Stimulated activated naive CD8-positive, alpha-beta T cell treated with anti-CD3 and anti-CD28 coated beads, Interleukin-15, Interleukin-2, amounts not matched to agents 100 ng/mL and 50 ng/mL, for 24 hours (primary cell): ENCODE measurements around the gene CDH4.

Experiments
- H3K27ac Mint-ChIP-seq: one replicate; pipeline ENCODE4 v1.8.0; 2021; ENCODE audit warnings: mild to moderate bottlenecking, mixed read lengths
- H3K27me3 Mint-ChIP-seq: one replicate; pipeline ENCODE4 v1.8.0; 2021; ENCODE audit warnings: mixed read lengths
- H3K36me3 Mint-ChIP-seq: one replicate; pipeline ENCODE4 v1.8.0; 2021; ENCODE audit warnings: low read depth, mixed read lengths
- H3K4me1 Mint-ChIP-seq: one replicate; pipeline ENCODE4 v1.8.0; 2021; ENCODE audit warnings: low read depth, mixed read lengths
- H3K4me3 Mint-ChIP-seq: one replicate; pipeline ENCODE4 v1.8.0; 2021; ENCODE audit warnings: mild to moderate bottlenecking, mixed read lengths
- H3K9me3 Mint-ChIP-seq: one replicate; pipeline ENCODE4 v1.8.0; 2021; ENCODE audit warnings: mixed read lengths

CDH4 gene

GRCh38 chr20:61702246-61702645 is 450.2 kb downstream of the CDH4 start:
- no peaks in the 10 kb centered on the region for H3K36me3 Mint-ChIP-seq
- H3K9me3 Mint-ChIP-seq = no peaks in the 10 kb centered on the region
- H3K4me3 Mint-ChIP-seq = no peak overlapping the region
- H3K27ac Mint-ChIP-seq = no peak overlapping the region
- no peaks in the 10 kb centered on the region for H3K4me1 Mint-ChIP-seq
- no peaks in the 10 kb centered on the region for H3K27me3 Mint-ChIP-seq

DNA sequence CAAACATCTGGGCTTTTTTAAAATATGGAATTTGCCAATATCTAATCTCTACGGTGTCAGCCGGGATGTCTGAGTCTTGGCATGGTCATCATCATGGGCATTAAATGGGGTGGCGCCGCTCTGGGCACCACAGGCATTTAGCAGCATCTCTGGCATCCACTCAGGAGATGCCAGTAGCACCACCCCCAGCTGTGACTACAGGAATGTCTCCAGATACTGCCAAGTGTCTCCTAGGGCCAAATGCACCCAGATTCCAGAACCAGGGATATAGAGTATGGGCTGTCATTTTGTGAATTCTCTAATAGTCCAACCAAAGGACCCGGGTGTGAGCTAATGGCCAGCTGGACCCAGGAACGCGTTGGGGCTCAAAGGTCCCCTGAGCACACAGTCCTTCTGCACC is 452.6 kb downstream of the CDH4 start:
- no peaks in the 10 kb centered on the region for H3K9me3 Mint-ChIP-seq
- H3K27me3 Mint-ChIP-seq = no peaks in the 10 kb centered on the region
- no peaks in the 10 kb centered on the region for H3K4me1 Mint-ChIP-seq
- no peak overlapping the region for H3K27ac Mint-ChIP-seq
- H3K4me3 Mint-ChIP-seq = no peak overlapping the region
- H3K36me3 Mint-ChIP-seq = no peaks in the 10 kb centered on the region

DNA sequence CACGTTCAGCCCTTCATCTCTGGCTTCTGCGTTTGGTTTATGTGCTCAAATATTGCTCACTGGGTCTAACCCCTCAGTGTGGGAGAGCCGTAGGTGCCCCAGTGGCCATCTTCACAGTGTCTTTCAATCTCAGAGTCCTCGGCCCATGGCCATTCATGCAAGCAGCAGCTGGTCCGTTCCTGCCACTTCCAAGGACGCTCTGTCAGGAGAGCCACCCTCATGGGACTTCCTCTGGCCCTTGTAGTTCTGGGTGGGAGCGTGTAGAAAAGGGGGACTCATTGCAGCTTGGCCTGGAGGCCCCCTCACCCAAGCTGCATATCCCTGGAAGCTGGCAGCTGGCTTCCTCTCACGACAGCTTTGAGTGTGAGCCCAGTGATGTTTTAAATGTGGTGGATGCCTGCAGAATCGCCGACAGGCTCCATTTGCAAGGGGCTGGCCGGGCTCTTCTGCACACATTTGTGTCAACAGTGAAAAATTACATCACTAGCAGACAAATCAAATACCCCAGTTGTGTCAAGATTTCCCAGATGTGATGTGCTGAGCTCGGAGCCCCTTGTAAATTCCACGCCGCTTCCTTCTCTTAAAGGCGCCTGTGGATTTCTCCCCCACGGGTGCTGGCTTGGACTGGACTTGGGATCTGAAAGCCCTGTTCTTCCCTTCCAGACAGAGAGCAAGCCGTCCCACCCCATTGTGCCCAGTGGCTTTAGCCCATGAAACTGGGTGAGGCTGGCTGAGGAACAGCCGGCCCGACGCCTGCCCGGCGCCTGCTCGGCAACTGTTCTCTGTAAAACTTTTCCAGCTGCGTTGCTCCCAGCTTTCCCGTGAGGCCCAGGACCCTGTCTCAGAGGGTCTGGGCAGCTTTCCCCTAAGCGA is 453.6 kb downstream of the CDH4 start:
- Mint-ChIP-seq H3K27me3 (no peaks in the 10 kb centered on the region), H3K36me3 (no peaks in the 10 kb centered on the region), H3K27ac (no peak overlapping the region), H3K4me1 (no peaks in the 10 kb centered on the region), H3K4me3 (no peak overlapping the region), H3K9me3 (no peaks in the 10 kb centered on the region)

DNA sequence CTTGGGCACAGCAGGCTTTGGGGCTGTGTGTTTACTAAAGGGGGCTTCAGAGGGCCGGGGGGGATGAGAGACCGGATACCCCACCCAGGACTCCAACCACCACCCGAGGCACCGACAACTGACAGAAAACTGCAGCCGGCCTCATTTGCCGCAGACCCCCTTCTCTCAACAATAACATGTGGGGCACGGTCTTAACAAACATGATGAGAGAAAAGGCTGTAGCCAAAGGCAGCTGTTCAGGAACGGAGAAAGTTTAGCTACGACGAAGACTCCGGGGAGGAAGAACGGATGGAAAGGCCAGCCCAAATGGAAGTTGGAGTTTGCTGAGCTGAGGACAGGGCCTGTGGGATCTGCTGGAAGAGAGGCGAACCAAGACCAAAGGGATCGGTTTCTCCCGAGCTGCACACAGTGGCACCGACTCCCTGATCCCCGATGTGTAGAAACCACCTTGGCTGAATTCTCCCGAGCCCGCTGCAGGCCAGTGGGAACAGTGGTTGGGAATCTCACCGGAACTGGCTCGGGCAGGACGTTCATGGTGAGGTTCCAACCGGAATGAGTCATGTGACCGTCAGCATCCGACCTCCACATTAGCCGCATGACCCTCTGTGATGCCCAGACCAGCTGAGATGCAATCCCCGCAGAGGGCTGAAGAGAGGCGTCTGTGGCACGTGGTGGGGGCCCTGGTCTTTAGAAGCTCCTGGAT is 454.3 kb downstream of the CDH4 start:
- Mint-ChIP-seq H3K27ac (no peak overlapping the region), H3K4me1 (no peaks in the 10 kb centered on the region), H3K36me3 (no peaks in the 10 kb centered on the region), H3K4me3 (no peak overlapping the region), H3K9me3 (no peaks in the 10 kb centered on the region), H3K27me3 (no peaks in the 10 kb centered on the region)

DNA sequence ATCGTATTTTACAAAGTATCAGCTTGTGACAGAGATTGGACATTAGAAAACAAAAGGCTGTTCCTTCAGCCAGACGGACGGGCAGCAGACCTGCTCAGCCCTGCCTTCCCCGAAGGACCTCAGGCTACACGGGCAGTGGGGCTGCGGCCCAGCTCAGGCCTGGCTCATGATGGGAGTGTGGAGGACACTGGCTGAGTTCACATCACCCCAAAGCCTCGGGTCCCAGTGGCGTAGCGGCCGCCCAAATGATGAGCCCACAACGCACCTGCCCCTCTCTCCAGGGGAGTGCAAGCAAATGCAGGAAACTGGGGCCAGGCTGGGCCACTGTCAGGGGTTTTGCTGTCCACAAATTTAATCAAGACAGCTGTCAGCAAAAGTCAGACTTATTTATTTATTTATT is 456.8 kb downstream of the CDH4 start:
- Mint-ChIP-seq H3K36me3 (no peaks in the 10 kb centered on the region), H3K27ac (no peak overlapping the region), H3K4me1 (no peaks in the 10 kb centered on the region), H3K9me3 (no peaks in the 10 kb centered on the region), H3K4me3 (no peak overlapping the region), H3K27me3 (no peaks in the 10 kb centered on the region)

- Mint-ChIP-seq H3K4me3 (no peak overlapping the region), H3K9me3 (no peaks in the 10 kb centered on the region), H3K36me3 (no peaks in the 10 kb centered on the region), H3K27ac (no peak overlapping the region), H3K4me1 (no peaks in the 10 kb centered on the region), H3K27me3 (no peaks in the 10 kb centered on the region)
These were observed 458.0 kb downstream of the CDH4 start for GRCh38 chr20:61710108-61710507.

DNA sequence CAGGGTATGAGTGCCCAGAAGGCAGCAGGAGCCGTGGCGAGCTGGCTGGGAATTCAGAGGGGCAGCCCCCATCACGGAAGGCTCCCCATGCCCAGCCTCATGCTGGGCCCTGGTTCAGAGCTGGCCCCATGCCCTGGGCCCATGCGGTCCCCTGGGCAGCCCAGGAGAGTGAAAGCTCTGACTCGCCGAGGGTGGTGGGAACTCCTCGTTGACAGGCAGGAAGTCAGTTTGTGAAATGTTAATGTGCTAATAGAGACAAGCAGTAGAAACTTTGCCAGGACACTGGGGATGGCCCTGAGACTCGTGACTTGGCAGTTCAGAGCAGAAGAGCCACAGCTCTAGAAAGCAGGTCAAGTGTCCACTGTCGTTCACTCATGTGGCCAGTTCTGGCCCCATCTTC is 460.6 kb downstream of the CDH4 start:
- Mint-ChIP-seq H3K9me3 (no peaks in the 10 kb centered on the region), H3K4me3 (no peak overlapping the region), H3K4me1 (no peaks in the 10 kb centered on the region), H3K36me3 (no peaks in the 10 kb centered on the region), H3K27me3 (no peaks in the 10 kb centered on the region), H3K27ac (no peak overlapping the region)

DNA sequence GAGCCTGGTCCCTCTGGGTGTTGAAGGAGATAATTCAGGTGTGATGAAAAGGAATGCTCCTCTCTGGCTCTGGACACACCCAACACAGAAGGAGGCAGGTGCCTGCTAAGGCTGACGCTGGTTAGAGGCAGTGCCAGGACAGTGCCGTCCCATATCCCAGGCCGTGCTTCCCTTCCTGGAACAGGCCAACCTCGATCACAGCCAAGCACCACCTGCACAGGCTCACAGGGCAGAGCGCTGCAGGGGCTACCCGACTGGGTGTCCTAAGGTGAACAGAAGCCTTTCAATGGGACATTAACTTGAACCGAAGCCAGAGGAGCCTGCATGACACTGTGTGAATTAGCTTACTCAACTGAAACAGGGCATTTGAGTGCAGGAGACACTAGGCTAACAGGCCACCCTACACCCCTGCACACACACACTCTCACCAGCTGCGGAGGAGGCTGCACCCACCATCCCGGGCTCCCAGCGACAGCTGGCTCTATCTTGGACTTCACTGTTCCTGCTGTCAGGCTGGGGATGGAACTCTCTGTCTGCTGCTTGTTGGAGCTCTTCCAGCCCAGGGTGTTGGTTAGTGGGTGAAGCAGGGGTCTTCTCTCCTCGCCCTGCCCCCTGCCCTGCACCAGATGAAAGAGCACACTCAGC is 466.4 kb downstream of the CDH4 start:
- Mint-ChIP-seq H3K9me3 (no peaks in the 10 kb centered on the region), H3K27ac (no peak overlapping the region), H3K27me3 (no peaks in the 10 kb centered on the region), H3K36me3 (no peaks in the 10 kb centered on the region), H3K4me1 (peaks cover 10% of the 10 kb centered on the region), H3K4me3 (peak overlapping the region; percentile 67)

DNA sequence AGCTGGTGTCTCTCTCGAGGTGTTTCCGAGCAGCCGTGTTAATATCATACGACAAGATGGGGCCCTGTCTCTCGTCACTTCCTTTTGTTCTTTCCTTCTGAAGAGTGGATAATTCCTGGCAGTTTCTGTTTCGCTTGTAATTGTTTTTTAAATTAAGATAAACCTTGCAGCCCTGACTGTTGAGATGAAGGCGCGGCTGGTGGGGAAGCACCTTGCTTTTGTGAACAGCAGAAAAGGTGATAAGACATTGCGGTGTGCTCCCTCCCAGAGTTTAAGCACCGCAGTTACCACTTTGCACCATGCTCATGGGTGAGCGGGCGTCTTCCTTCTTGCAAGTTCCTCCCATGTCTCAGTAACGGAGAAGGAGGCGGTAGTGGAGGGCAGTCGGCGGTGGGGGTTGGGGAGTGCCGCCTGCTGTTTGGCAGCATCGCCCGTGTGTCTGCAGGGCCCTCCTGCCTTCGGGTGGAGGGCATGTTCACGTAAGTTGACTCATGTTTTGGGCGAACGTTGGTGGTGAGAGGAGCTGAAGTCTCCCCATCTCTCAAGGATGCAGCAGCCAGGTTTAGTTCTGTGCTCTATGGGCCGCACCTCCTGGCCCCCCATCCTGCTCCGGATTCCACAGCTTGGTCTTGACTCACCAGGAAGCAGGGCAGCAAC is 467.8 kb downstream of the CDH4 start:
- peaks cover 10% of the 10 kb centered on the region for H3K4me1 Mint-ChIP-seq
- peak overlapping the region; percentile 65 for H3K27ac Mint-ChIP-seq
- H3K36me3 Mint-ChIP-seq = no peaks in the 10 kb centered on the region
- H3K4me3 Mint-ChIP-seq = peak overlapping the region; percentile 67
- H3K27me3 Mint-ChIP-seq = no peaks in the 10 kb centered on the region
- H3K9me3 Mint-ChIP-seq = no peaks in the 10 kb centered on the region

- no peaks in the 10 kb centered on the region for H3K27me3 Mint-ChIP-seq
- H3K4me1 Mint-ChIP-seq = peaks cover 10% of the 10 kb centered on the region
- no peak overlapping the region for H3K4me3 Mint-ChIP-seq
- no peaks in the 10 kb centered on the region for H3K36me3 Mint-ChIP-seq
- H3K9me3 Mint-ChIP-seq = no peaks in the 10 kb centered on the region
- no peak overlapping the region for H3K27ac Mint-ChIP-seq
These were observed 468.3 kb downstream of the CDH4 start for GRCh38 chr20:61720348-61720696.

DNA sequence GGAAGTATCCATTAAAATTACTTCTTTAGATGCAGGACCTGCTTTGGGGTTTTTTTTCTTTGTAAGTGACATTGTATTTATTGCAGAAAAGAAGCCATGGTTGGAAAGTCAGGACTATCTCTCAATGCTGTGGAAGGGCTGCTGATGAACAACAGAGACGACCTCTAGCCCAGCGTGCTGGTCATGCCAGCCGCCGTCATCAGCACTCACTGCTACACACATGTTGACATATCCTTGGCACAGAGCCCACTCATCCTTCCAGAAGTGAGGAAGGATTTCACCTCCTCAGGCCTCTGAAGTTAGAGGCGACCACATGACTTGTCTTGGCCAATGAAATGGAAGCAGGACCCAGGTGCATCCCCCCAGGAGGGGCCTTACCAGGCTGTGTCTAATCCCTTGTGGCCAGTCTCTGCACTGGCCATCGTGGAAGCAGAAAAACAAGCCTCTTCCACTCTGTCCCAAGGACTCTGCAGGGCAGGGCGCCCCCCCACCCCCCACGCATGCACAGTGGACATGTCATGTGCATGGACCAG is 470.2 kb downstream of the CDH4 start:
- Mint-ChIP-seq H3K9me3 (no peaks in the 10 kb centered on the region), H3K4me3 (no peak overlapping the region), H3K36me3 (no peaks in the 10 kb centered on the region), H3K27me3 (no peaks in the 10 kb centered on the region), H3K27ac (no peak overlapping the region), H3K4me1 (peaks cover 10% of the 10 kb centered on the region)

DNA sequence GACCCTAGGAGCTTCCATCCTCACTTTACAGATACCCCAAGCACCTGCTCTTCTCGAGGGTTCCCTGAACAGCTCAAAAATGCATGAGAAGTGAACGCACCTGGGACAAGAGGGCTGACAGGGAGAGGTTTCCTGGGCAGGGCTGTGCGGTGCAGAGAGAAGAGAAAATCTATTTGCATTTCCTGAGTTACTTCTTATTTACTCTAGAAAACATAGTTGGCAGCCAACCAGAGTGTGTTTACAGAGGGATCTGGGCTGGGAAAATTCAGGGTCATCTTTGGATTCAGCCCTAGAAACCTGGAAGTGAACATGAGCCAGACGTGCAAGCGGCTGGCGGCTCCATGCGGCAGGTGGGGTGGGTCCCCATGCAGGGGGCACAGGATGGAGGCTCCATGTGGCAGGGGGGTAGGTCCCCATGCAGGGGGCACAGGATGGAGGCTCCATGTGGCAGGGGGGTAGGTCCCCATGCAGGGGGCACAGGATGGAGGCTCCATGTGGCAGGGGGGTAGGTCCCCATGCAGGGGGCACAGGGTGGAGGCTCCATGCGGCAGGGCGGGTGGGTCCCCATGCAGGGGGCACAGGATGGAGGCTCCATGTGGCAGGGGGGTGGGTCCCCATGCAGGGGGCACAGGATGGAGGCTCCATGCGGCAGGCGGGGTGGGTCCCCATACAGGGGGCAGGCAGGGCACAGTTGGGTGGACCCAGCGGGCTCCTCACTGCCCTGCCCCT is 471.6 kb downstream of the CDH4 start:
- Mint-ChIP-seq H3K9me3 (no peaks in the 10 kb centered on the region), H3K4me1 (peaks cover 10% of the 10 kb centered on the region), H3K27ac (no peak overlapping the region), H3K4me3 (no peak overlapping the region), H3K27me3 (no peaks in the 10 kb centered on the region), H3K36me3 (no peaks in the 10 kb centered on the region)

DNA sequence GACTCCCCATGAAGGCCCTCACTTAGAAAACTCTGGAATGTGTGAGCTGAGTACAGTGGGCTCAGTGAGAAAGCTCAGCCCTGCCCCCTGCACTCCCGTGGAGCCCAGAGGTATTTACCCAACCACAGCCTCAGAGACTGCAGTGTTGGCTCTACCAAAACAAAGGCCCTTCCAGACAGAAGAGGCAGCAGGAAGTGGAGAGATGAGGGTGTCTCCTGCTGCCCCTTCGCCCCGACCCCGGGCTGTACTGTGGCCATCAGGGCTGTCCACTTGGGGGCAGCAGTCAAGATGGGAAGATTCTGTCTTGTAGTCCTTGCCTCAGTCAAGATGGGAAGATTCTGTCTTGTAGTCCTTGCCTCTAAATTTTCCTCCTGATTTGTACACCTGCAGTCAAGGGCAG is 472.3 kb downstream of the CDH4 start:
- Mint-ChIP-seq H3K4me3 (no peak overlapping the region), H3K9me3 (no peaks in the 10 kb centered on the region), H3K27ac (no peak overlapping the region), H3K27me3 (no peaks in the 10 kb centered on the region), H3K36me3 (no peaks in the 10 kb centered on the region), H3K4me1 (peaks cover 6% of the 10 kb centered on the region)

DNA sequence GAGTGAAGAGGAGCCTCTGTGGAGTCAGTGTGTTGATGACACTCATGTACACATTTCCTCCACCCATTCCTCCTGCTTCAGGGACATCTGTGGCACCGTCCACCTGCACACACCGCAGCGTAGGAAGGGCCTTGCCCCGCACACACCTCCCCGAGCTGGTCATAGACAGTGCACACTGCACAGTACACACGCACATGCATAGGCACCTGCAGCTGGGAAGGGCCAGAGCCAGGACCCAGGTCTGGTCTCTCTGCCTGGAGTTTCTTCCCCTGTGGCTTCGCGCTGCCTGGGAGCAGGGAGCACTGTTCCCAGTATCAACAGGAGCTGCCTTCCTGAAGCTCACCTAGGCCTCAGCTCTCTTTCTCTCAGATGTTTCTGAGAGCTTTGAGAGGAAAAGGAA is 473.1 kb downstream of the CDH4 start:
- Mint-ChIP-seq H3K4me1 (no peaks in the 10 kb centered on the region), H3K27me3 (no peaks in the 10 kb centered on the region), H3K4me3 (no peak overlapping the region), H3K27ac (no peak overlapping the region), H3K9me3 (no peaks in the 10 kb centered on the region), H3K36me3 (no peaks in the 10 kb centered on the region)
